SH-SY5Y (cell line): ENCODE results near the gene MTHFSD.

Experiments used
- GATA2 ChIP-seq: IDR thresholded peaks from 2 replicates; pipeline ENCODE4 v1.6.1; 2011; ENCODE audit warnings: mild to moderate bottlenecking, low read depth, low read length
- GATA3 ChIP-seq: IDR thresholded peaks from 2 replicates; pipeline ENCODE4 v1.6.1; 2011; ENCODE audit warnings: low read depth, mild to moderate bottlenecking, low read length, moderate library complexity

GRCh38 chr16:86509759-86510464, 45.1 kb downstream of the MTHFSD start:
- TF ChIP-seq GATA2 (no peak), GATA3 (no peak)
